Measurements from ENCODE around the gene CDKL2. TPM values are rescaled to one million over a fixed set of nuclear protein-coding genes. Genes with fewer than 3 reads are reported as not detected.
"Not testable (repeated sequence)": the region's sequence is repeated elsewhere in the genome, so short reads cannot be mapped to it uniquely, and the experiment has no call there.

The CDKL2 gene
- 0.13 TPM for total RNA-seq

DNA sequence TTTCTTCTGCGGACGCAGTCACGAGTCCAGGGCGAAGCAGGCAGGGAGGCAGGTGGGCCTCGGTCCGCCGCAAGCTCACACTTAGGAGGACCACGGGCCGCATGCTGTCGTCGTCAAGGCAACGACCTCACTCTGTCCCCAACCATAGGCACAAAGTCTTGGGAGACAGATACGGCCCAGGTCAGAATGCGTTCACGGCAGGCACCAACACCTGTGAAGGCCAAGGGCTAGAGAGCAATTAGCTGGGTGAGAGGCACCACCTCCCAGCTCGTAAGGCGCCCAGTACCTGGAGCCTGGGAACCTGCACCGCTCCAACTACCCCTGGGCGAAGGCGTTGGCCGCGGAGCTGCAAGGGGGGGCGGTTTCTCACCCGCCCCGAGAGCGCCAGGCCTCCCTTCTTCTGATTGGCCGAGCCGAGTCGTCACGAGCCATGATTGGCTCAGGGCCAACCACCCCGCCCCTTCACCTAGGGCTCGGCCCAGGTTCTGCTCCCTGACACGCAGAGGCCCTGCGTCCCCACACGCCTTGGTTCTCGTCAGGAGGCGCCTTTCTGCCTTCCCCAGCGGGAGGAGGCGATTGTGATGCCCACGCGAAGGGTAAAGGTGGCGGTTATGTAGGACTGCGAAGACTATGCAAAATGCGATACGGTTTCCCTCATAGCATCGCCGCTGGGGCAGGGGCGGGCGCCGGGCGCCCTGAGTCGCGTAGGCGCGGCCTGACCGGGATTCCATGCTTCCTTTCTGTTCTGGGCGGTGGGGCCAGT lies at the start of gene CDKL2:
TSS of gene CDKL2 (minus strand) at position 355 of the 763 bp plus-strand sequence. CDS start 4,540 bp downstream, outside the sequence.
- peak; percentile 85 for ATAC-seq
- peak; percentile 72 for DNase-seq (ENCODE audit: low spot score)

DNA sequence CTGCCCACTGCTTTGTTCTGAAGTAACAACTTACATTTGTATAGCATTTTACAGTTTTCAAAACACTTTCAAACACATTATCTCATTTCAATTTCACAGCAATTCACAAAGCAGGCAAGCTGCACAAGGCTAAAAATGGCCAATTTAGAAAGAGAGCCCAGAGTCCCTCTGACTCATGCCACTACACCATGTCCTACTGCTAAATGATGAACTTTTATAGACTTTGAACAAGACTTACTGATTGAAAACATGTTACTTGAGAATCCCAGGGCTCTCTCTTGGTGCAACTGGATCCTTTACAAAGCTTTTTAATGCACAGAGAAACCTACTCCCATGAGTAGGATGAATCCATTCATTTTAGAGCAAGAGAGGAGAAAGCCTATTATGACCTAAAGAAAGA lies 48.6 kb upstream of the CDKL2 start:
- DNase-seq (ENCODE audit: low spot score), result no peak
- ATAC-seq, result no peak

GRCh38 chr4:75678473-75678872 lies 48.1 kb upstream of the CDKL2 start:
- DNase-seq (ENCODE audit: low spot score) (no peak), ATAC-seq (no peak)

DNA sequence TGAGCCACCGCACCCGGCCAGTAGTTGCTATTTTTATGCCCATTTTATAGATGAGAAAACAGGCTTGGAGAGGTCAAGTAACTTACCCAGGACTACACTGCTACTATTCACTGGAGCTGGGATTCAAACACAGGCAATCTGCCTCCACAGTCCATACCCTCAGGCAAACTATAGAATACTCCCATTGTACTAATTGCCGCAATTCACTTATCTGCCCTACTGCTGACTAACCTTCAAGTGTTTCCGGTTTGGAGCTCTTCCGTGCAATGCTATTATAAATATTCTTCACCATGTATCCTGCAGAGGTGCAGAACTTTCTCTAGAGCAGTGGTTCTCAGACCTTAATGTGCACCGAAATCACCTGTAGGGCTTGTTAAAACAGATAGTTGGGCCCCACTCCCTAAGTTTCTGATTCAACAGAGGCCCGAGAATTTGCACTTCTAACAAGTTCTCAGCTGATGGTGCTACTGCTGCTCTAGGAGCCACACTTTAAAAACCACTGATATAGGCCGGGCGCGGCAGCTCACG lies 44.7 kb upstream of the CDKL2 start:
- DNase-seq (ENCODE audit: low spot score), result no peak

DNA sequence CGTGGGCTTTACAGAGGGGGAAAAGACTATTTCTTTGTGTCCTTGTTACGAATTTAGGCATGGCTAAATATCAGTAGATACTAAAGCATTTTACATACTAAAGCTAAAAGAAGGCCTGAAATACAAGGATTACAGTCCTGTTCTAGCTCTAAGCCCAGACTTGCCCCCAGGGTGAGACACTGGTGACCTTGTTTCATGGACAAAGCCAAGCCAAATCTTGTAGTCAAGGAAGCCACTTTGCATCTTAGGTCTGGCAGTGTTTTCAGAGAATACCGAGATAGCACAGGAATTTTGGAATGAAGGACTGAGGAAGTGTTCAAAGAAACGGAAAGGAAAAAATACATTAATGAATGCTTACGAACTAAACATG lies 43.6 kb upstream of the CDKL2 start:
- DNase-seq (ENCODE audit: low spot score), result no peak

More for the DNA sequence above, 44.7 kb upstream of the CDKL2 start:
- no peak for ATAC-seq

GRCh38 chr4:75673027-75673958 lies 43.0 kb upstream of the CDKL2 start, which contains the start of gene G3BP2:
TSS of gene G3BP2 (minus strand) at chr4:75673411. CDS start at chr4:75662025, 11,386 bp downstream.
- peak; percentile 95 for ATAC-seq

More for the DNA sequence above, 43.6 kb upstream of the CDKL2 start:
- no peak for ATAC-seq

GRCh38 chr4:75672461-75673026 lies 42.2 kb upstream of the CDKL2 start:
- DNase-seq (ENCODE audit: low spot score), result peak; percentile 70
- peak; percentile 50 for ATAC-seq

More at GRCh38 chr4:75673027-75673958, 43.0 kb upstream of the CDKL2 start, which contains the start of gene G3BP2:
- peak; percentile 99 for DNase-seq (ENCODE audit: low spot score)

DNA sequence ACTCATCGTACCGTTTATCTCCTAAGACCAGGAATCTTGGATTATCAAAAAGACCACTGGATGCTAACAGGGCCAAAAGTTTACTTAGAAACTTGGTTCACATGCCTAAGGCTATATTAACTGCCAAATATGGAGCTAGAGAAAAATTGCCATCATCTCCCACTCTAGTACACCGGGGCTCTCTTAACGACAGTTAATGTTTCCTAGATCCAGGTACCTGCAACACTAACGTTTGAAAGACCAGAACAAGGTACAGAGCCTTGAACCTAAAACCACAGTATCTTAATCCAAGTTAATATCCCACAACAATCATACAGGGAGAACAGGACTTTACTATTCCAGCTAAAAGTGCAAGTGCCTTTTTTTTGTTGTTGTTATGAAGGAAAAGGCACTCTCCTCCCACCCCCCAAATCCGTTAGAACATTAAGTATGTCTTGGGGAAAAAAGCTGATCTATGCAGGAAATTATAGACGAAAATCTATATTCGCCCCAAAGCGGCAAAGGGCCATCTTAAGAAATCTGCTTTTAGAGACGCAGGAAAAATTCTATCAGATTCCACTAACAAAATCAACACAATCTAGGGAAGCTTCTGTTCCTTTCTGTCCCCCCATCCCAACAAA lies 41.6 kb upstream of the CDKL2 start:
- ATAC-seq, result no peak
- no peak for DNase-seq (ENCODE audit: low spot score)

- ATAC-seq (no peak), DNase-seq (ENCODE audit: low spot score) (no peak)
These were observed 38.3 kb upstream of the CDKL2 start for GRCh38 chr4:75668596-75668995.

GRCh38 chr4:75667636-75668035 lies 37.3 kb upstream of the CDKL2 start:
- not testable (repeated sequence) for ATAC-seq; DNase-seq (ENCODE audit: low spot score)

DNA sequence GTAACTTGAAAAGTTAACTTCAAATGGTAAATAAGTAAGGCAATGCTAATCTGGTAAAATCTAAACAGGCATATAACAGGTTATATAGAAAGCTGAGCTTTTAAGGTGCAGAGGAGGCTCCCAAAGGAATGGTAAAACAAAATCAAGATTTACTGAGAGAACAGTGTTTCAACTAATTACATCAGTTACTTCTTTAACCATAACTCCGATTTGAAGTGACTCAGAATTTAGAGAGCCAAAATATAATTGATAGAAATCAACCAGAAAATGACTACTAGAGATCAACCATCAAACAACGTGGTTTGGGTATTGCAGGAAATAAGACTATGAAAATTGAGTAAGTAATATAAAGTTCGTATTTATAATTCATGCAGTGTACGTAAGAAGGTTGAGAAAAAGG lies 36.0 kb upstream of the CDKL2 start:
- no peak for DNase-seq (ENCODE audit: low spot score)
- ATAC-seq, result no peak

DNA sequence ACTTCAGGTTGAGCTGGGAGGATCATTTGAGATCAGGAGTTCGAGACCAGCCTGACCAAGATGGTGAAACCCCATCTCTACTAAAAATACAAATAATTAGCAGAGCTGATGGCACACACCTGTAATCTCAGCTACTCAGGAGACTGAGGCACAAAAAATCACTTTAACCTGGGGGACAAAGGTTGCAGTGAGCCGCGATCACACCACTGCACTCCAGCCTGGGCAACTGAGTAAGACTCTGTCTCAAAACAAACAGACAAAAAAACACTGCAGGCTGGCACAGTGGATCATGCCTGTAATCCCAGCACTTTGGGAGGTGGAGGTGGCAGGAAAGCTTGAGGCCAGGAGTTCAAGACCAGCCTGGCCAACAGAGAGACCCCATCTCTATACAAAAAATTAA lies 34.3 kb upstream of the CDKL2 start:
- peak; percentile 13 for ATAC-seq

DNA sequence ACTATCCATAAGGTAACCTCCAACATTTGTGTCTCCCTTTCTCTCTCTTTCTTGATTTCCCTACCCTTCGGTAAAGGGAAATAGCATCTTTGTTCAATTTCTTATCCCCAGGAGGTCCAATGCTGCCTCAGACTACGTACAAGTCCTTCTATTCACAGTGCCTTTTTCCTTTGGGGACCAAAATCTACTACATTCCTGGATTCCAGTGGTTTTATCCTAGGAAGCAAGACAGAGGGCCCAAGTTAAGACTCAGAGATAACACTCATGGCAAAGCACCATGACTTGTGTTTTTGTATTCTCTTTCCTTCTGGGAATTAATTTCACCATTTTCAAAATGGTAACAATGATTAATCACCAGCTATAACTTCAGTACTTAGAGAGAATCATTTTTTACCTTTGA lies 32.3 kb upstream of the CDKL2 start:
- ATAC-seq (no peak), DNase-seq (ENCODE audit: low spot score) (no peak)

More for the DNA sequence above, 34.3 kb upstream of the CDKL2 start:
- not testable (repeated sequence) for DNase-seq (ENCODE audit: low spot score)

GRCh38 chr4:75660491-75660890 lies 30.2 kb upstream of the CDKL2 start:
- ATAC-seq (no peak), DNase-seq (ENCODE audit: low spot score) (no peak)

DNA sequence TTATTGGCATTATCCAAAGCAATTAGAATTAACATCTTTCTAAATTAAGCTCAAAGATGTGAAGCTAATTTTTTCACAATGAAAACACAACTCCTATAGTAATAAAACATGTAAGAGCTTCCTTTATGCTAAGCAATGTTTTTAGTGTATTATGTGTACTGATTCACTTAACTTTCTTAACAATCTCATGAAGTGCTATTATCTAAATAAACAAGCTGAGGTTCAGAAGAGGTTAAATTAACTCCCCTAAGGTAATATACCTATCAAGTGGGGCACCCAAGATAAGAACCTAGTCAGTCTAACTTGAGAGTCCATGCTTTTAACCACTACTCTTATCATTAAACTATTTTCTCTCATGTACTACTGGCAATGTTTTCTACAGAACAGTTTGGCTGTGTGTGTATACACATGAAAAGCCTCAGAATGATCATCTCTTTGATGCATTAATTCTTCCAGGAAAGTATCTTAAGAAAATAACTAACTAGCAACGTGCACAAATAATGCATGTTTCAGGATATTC lies 29.2 kb upstream of the CDKL2 start:
- no peak for ATAC-seq
- no peak for DNase-seq (ENCODE audit: low spot score)

DNA sequence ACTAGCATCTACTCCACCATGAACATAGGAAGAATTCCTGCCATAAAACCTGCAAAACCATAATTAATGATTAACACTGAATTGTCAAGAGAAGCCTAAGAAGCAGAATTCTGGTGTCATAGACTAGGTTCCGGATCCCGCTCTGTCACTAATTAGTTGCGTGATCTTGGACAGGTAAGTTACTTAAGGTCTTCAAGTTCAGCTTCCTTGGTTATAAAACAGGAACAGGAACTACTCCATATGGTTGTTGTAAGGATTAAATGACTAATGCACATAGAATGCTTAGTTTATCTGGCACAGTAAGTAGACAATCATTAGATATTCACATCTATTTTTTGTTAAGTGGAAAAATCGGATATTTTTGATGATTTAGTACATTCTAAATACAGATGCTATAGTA lies 28.5 kb upstream of the CDKL2 start:
- ATAC-seq, result peak; percentile 23
- no peak for DNase-seq (ENCODE audit: low spot score)

- ATAC-seq (no peak), DNase-seq (ENCODE audit: low spot score) (no peak)
These were observed 25.2 kb upstream of the CDKL2 start for GRCh38 chr4:75655562-75655961.

- DNase-seq (ENCODE audit: low spot score) (no peak), ATAC-seq (no peak)
These were observed 24.6 kb upstream of the CDKL2 start for GRCh38 chr4:75654905-75655304.

DNA sequence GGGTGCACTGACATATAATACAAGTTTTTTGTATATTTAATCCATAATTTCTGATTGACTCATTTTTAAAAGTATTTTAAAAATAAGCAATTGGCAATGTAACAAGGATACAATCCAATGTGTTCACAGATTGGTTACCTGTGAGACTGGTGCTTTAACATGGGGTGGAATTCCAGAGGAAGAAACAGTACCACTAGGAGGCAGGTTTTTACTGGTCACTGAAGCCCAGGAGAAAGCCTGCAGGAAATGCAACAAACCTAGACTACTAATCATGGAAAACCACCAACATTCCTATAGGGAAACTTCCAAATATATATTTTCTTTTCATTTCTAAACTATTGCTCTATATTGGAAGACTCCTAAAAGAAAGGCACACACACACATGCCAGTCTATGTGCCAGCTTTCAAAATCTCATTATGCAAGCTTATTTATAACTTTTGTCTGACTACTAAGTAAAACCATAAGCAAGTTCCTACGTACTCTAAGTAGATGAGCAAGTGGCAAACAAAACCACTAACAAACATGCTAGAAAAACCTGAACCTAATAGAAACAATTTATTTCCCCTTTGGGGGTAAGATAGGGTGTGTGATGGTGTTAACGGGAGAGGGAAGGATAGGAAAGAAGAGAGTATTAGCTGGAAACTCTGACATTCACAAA lies 23.6 kb upstream of the CDKL2 start:
- ATAC-seq (peak; percentile 93), DNase-seq (ENCODE audit: low spot score) (no peak)

- ATAC-seq, result no peak
These were observed 13.8 kb upstream of the CDKL2 start for GRCh38 chr4:75644095-75644494.

More at GRCh38 chr4:75644095-75644494, 13.8 kb upstream of the CDKL2 start:
- no peak for DNase-seq (ENCODE audit: low spot score)
